ENCODE results near the gene PAX4. TPM values are rescaled to one million over a fixed set of nuclear protein-coding genes. Genes with fewer than 3 reads are reported as not detected.

Gene PAX4
- total RNA-seq (2014; rRNA removed; shearing (Covaris generic)) = not detected in 2 replicates

- no peak for DNase-seq (ENCODE audit: low spot score)
Measured at GRCh38 chr7:127618042-127618441, at the start of gene PAX4. Gene PAX4, minus strand, starts transcription at chr7:127618142. Its CDS starts 2,214 bp downstream, at chr7:127615928.

GRCh38 chr7:127667017-127667670 lies 49.2 kb upstream of the PAX4 start:
- DNase-seq (ENCODE audit: low spot score) = peak; percentile 55

- DNase-seq (ENCODE audit: low spot score) = no peak
Measured at GRCh38 chr7:127666602-127667001, 48.7 kb upstream of the PAX4 start.

GRCh38 chr7:127665922-127666321 lies 48.0 kb upstream of the PAX4 start:
- DNase-seq (ENCODE audit: low spot score) = no peak

GRCh38 chr7:127658970-127659630 lies 41.2 kb upstream of the PAX4 start:
- DNase-seq (ENCODE audit: low spot score) = no peak

- no peak for DNase-seq (ENCODE audit: low spot score)
Measured at GRCh38 chr7:127657500-127657899, 39.6 kb upstream of the PAX4 start.

GRCh38 chr7:127655720-127656119 lies 37.8 kb upstream of the PAX4 start:
- no peak for DNase-seq (ENCODE audit: low spot score)

GRCh38 chr7:127654404-127655394 lies 36.8 kb upstream of the PAX4 start:
- no peak for DNase-seq (ENCODE audit: low spot score)

GRCh38 chr7:127653396-127653795 lies 35.5 kb upstream of the PAX4 start:
- DNase-seq (ENCODE audit: low spot score) = no peak

- no peak for DNase-seq (ENCODE audit: low spot score)
Measured at GRCh38 chr7:127652333-127653248, 34.6 kb upstream of the PAX4 start.

GRCh38 chr7:127651556-127652332 lies 33.8 kb upstream of the PAX4 start, which contains the start of gene SND1:
Gene SND1, plus strand, starts transcription at chr7:127652194. Its CDS starts 180 bp downstream, at chr7:127652374.
- peak; percentile 96 for DNase-seq (ENCODE audit: low spot score)

- DNase-seq (ENCODE audit: low spot score) = no peak
Measured at GRCh38 chr7:127650847-127651555, 33.1 kb upstream of the PAX4 start.

- DNase-seq (ENCODE audit: low spot score) = no peak
Measured at GRCh38 chr7:127648986-127649385, 31.0 kb upstream of the PAX4 start.

GRCh38 chr7:127647636-127648035 lies 29.7 kb upstream of the PAX4 start:
- DNase-seq (ENCODE audit: low spot score) = no peak

GRCh38 chr7:127644484-127644883 lies 26.5 kb upstream of the PAX4 start:
- no peak for DNase-seq (ENCODE audit: low spot score)

GRCh38 chr7:127638197-127638596 lies 20.3 kb upstream of the PAX4 start:
- DNase-seq (ENCODE audit: low spot score) = no peak

GRCh38 chr7:127635659-127636285 lies 17.8 kb upstream of the PAX4 start:
- no peak for DNase-seq (ENCODE audit: low spot score)

GRCh38 chr7:127632276-127632910 lies 14.5 kb upstream of the PAX4 start:
- no peak for DNase-seq (ENCODE audit: low spot score)
